Measurements from ENCODE around the gene ELFN1.

- no peak for TF ChIP-seq CTCF (IDR thresholded peaks at IDR 0.05)
- no peak for TF ChIP-seq POLR2A (IDR thresholded peaks at IDR 0.05)
Observed at GRCh38 chr7:1740214-1740613, 70.1 kb downstream of the ELFN1 start.

All from uterus (tissue), 2 donors.